H1 (cell line): ENCODE data around the gene CCDC141. TPM values are rescaled to one million over a fixed set of nuclear protein-coding genes. Genes with fewer than 3 reads are reported as not detected.

ENCODE experiments used
- CTCF ChIA-PET: fragments of 300-600 bp; sonication (Branson Sonifier 250); formaldehyde crosslinking; loops from one replicate; lab custom pipeline; 2021; ENCODE audit not compliant: partially characterized antibody; lab: Charles Lee
- POLR2A ChIA-PET: fragments of 300-600 bp; sonication (Branson Sonifier 250); formaldehyde crosslinking; loops from one replicate; lab custom pipeline; 2021; ENCODE audit warnings: inconsistent platforms; ENCODE audit not compliant: partially characterized antibody; lab: Charles Lee
- DNase-seq, 2 experiments: peaks; one replicate each; pipeline versions ENCODE4 v3.0.0 to v3.0.0-alpha.2; 2010 to 2022; ENCODE audit warnings: low spot score in 2 of 2, low read depth in 1 of 2, mixed read lengths in 1 of 2
- FAIRE-seq: peaks from 2 replicates; lab custom pipeline; 2011; peaks lifted over from hg19 to GRCh38; lab: Jason Lieb, UNC
- H2AFZ ChIP-seq: 2 replicates; pipeline ENCODE4 v1.8.1; 2012; ENCODE audit warnings: low read length, inconsistent platforms
- H2AK5ac ChIP-seq: 2 replicates; pipeline ENCODE4 v1.6.1; 2013; ENCODE audit warnings: low read depth, low read length
- H2BK120ac ChIP-seq: replicated peaks from 2 replicates; pipeline ENCODE3; 2013; ENCODE audit warnings: low read depth, low read length, inconsistent platforms
- H2BK12ac ChIP-seq: 2 replicates; pipeline ENCODE4 v1.6.1; 2013; ENCODE audit warnings: low read depth, low read length
- H2BK15ac ChIP-seq: 2 replicates; pipeline ENCODE4 v1.6.1; 2013; ENCODE audit warnings: low read length
- H2BK20ac ChIP-seq: 2 replicates; pipeline ENCODE4 v1.6.1; 2013; ENCODE audit warnings: low read length
- H2BK5ac ChIP-seq: 2 replicates; pipeline ENCODE4 v1.6.1; 2013; ENCODE audit warnings: low read depth, low read length
- H3K14ac ChIP-seq: 2 replicates; pipeline ENCODE4 v1.6.1; 2013; ENCODE audit warnings: inconsistent platforms; ENCODE audit not compliant: insufficient read length
- H3K18ac ChIP-seq: 2 replicates; pipeline ENCODE4 v1.6.1; 2013; ENCODE audit warnings: low read length; ENCODE audit errors: extremely low read depth
- H3K23ac ChIP-seq: 2 replicates; pipeline ENCODE4 v1.6.1; 2013; ENCODE audit warnings: inconsistent platforms; ENCODE audit not compliant: insufficient read length
- H3K23me2 ChIP-seq: 2 replicates; pipeline ENCODE4 v1.6.1; 2013; ENCODE audit warnings: low read depth, low read length
- H3K27ac ChIP-seq: 2 replicates; pipeline ENCODE4 v1.6.1; 2011; ENCODE audit warnings: low read depth, low read length, inconsistent platforms
- H3K27me3 ChIP-seq, 4 experiments: replicated peaks in 1 of 4; 1 replicate in 1 of 4; 2 replicates in 3 of 4; pipeline versions ENCODE4 v1.6.1 to v1.8.1; 2011 to 2013; ENCODE audit warnings: low read length in 3 of 4, mild to moderate bottlenecking in 3 of 4, inconsistent platforms in 2 of 4, mixed read lengths in 2 of 4, moderate library complexity in 1 of 4; ENCODE audit not compliant: control insufficient read depth in 3 of 4, insufficient read depth in 3 of 4; ENCODE audit errors: extremely low read depth in 1 of 4
- H3K36me3 ChIP-seq, 4 experiments: 2 replicates each; pipeline versions ENCODE4 v1.6.1 to v1.8.1; 2011 to 2013; ENCODE audit warnings: mild to moderate bottlenecking in 4 of 4, low read length in 3 of 4, moderate library complexity in 2 of 4, control low read depth in 1 of 4, inconsistent platforms in 1 of 4; ENCODE audit not compliant: insufficient read depth in 4 of 4, control insufficient read depth in 2 of 4
- H3K4ac ChIP-seq: replicated peaks from 2 replicates; pipeline ENCODE3; 2013; ENCODE audit warnings: low read length, low read depth, mixed read lengths, inconsistent platforms; ENCODE audit not compliant: insufficient read length
- H3K4me1 ChIP-seq, 4 experiments: replicated peaks in 1 of 4; 1 replicate in 1 of 4; 2 replicates in 3 of 4; pipeline versions ENCODE4 v1.6.1 to v1.8.1; 2011 to 2013; ENCODE audit warnings: low read length in 3 of 4, inconsistent platforms in 2 of 4, mixed read lengths in 1 of 4; ENCODE audit not compliant: insufficient read depth in 4 of 4, control insufficient read depth in 3 of 4
- H3K4me2 ChIP-seq, 2 experiments: 2 replicates each; pipeline versions ENCODE4 v1.6.1 to v1.8.1; 2011 to 2013; ENCODE audit warnings: low read depth in 2 of 2, low read length in 2 of 2, control low read depth in 1 of 2, inconsistent platforms in 1 of 2, mild to moderate bottlenecking in 1 of 2; ENCODE audit not compliant: insufficient read depth in 1 of 2
- H3K4me3 ChIP-seq, 4 experiments: fragments of 200-600, 300-600 bp in 1 of 4; sonication (generic), shearing (Covaris generic), sonication (Bioruptor Twin) in 1 of 4; 2 replicates each; pipeline versions ENCODE4 v1.5.1 to v1.8.1; 2011 to 2016; ENCODE audit warnings: low read length in 4 of 4, low read depth in 3 of 4, control low read depth in 2 of 4, inconsistent platforms in 2 of 4, mild to moderate bottlenecking in 2 of 4, mixed read lengths in 1 of 4, moderate library complexity in 1 of 4; ENCODE audit not compliant: insufficient read depth in 2 of 4; ENCODE audit errors: extremely low read depth in 1 of 4
- H3K56ac ChIP-seq: replicated peaks from 2 replicates; pipeline ENCODE3; 2013; ENCODE audit warnings: low read depth, mild to moderate bottlenecking, mixed read lengths, low read length, inconsistent platforms; ENCODE audit not compliant: insufficient read length
- H3K79me1 ChIP-seq: 2 replicates; pipeline ENCODE4 v1.6.1; 2013; ENCODE audit warnings: low read depth, low read length, control low read depth
- H3K79me2 ChIP-seq, 2 experiments: 2 replicates each; pipeline versions ENCODE4 v1.6.1 to v1.8.1; 2012 to 2013; ENCODE audit warnings: low read length in 2 of 2, mild to moderate bottlenecking in 2 of 2, inconsistent platforms in 1 of 2; ENCODE audit not compliant: insufficient read depth in 2 of 2, control insufficient read depth in 1 of 2
- H3K9ac ChIP-seq, 4 experiments: replicated peaks in 1 of 4; 1 replicate in 1 of 4; 2 replicates in 3 of 4; pipeline versions ENCODE4 v1.6.1 to v1.8.1; 2011 to 2013; ENCODE audit warnings: low read depth in 3 of 4, low read length in 3 of 4, control low read depth in 2 of 4, mild to moderate bottlenecking in 2 of 4, moderate library complexity in 2 of 4, inconsistent platforms in 1 of 4; ENCODE audit errors: extremely low read depth in 1 of 4
- H3K9me3 ChIP-seq, 2 experiments: 2 replicates each; pipeline versions ENCODE4 v1.6.1 to v1.8.1; 2012 to 2013; ENCODE audit warnings: mild to moderate bottlenecking in 2 of 2, moderate library complexity in 2 of 2, control low read depth in 1 of 2, inconsistent platforms in 1 of 2, low read depth in 1 of 2, low read length in 1 of 2, mixed read lengths in 1 of 2; ENCODE audit not compliant: insufficient read depth in 2 of 2
- H4K20me1 ChIP-seq, 2 experiments: replicated peaks in 1 of 2; 2 replicates each; pipeline versions ENCODE3 to v1.8.1; 2011 to 2013; ENCODE audit warnings: inconsistent platforms in 2 of 2, low read length in 2 of 2, mild to moderate bottlenecking in 1 of 2; ENCODE audit not compliant: insufficient read depth in 2 of 2, control insufficient read depth in 1 of 2
- H4K5ac ChIP-seq: 2 replicates; pipeline ENCODE4 v1.6.1; 2013; ENCODE audit warnings: low read length, low read depth, mixed read lengths, inconsistent platforms; ENCODE audit not compliant: insufficient read length
- H4K8ac ChIP-seq: 2 replicates; pipeline ENCODE4 v1.8.0; 2013; ENCODE audit warnings: mild to moderate bottlenecking, moderate library complexity, low read length, inconsistent platforms; ENCODE audit not compliant: insufficient read depth; ENCODE audit errors: extremely low read depth
- H4K91ac ChIP-seq: replicated peaks from 2 replicates; pipeline ENCODE3; 2013; ENCODE audit warnings: low read length, mixed read lengths, inconsistent platforms; ENCODE audit not compliant: insufficient read length
- BRCA1 ChIP-seq: IDR thresholded peaks from 2 replicates; pipeline ENCODE4 v1.6.1; 2012; ENCODE audit warnings: low read depth, low read length, improper control_type of control experiment
- EZH2 ChIP-seq: fragments of 200-600 bp; sonication (generic); IDR thresholded peaks from 2 replicates; pipeline ENCODE4 v1.7.1; 2012; ENCODE audit warnings: low read depth, mild to moderate bottlenecking, moderate library complexity, low read length, inconsistent platforms; ENCODE audit not compliant: severe bottlenecking
- MAFK ChIP-seq: IDR thresholded peaks from 2 replicates; pipeline ENCODE4 v1.6.1; 2012; ENCODE audit warnings: low read depth, mild to moderate bottlenecking, improper control_type of control experiment, low read length
- NANOG ChIP-seq: IDR thresholded peaks from 2 replicates; pipeline ENCODE4 v1.6.1; 2011; ENCODE audit warnings: low read length, low read depth, mild to moderate bottlenecking, inconsistent platforms; ENCODE audit not compliant: insufficient read depth, poor library complexity, severe bottlenecking
- SP4 ChIP-seq: IDR thresholded peaks from 2 replicates; pipeline ENCODE4 v1.6.1; 2012; ENCODE audit warnings: low read length, inconsistent platforms
- WGBS, 2 experiments: shearing (Covaris generic) in 1 of 2; methylation state at CpG; one replicate each; pipeline versions ENCODE4 v1.1.6 to v1.1.7; 2013 to 2015; ENCODE audit warnings: low lambda C conversion rate in 2 of 2, mixed read lengths in 2 of 2, inconsistent platforms in 1 of 2, low coverage in 1 of 2, missing lambda C conversion rate in 1 of 2; ENCODE audit not compliant: insufficient replicate concordance in 2 of 2, insufficient coverage in 1 of 2, insufficient read length in 1 of 2; ENCODE audit errors: extremely low coverage in 1 of 2, missing lambda C conversion rate in 1 of 2; 5-methylcytosine and 5-hydroxymethylcytosine counted together
- polyA plus RNA-seq, 7 experiments: library from polyadenylated mRNA; depleted of rRNA in 3 of 7; stranded (reverse) in 5 of 7; unstranded in 2 of 7; fragments of >200 nt in 5 of 7; fragments of 200-250 nt in 2 of 7; gene quantifications; 1 replicate in 5 of 7; 2 replicates in 1 of 7; 4 replicates in 1 of 7; pipeline versions ENCODE4 v1.2.1 to v1.2.3, GENCODE V29; 2011 to 2013; ENCODE audit warnings: missing spikeins in 2 of 7, mixed read lengths in 2 of 7
- total RNA-seq: library from RNA; stranded (reverse); fragmentation: NEBNext Ultra II Directional; extraction: Animal tissue kit (Norgen Biotek cat#: 25700); gene quantifications from 2 replicates; pipeline ENCODE4 v1.2.1, GENCODE V29; 2021

Gene CCDC141
- total and polyA plus RNA-seq, 2 of the 8 experiments (the other 6 are each of a cell fraction or from before 2014, with no cell fraction given): 0.56 to 21.6 TPM

DNA sequence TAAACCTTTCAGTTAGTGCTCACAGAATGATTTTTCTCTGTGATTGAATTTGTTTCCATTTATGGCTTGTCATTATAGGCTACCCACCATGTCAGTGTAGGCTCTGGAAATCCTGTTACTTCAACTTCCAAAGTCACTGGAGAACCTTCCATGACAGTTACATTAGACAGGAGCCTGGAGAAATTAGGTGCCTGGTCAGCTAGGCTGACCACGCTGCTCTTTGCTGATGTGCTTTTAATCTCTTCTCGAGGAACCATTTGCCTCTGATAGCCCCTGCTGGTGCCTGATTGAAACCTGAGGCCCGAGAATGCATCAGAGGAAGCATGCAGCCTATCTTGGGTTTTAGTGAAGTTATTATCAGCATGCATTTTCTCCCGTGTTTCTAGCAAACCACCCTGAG lies 213.1 kb downstream of the CCDC141 start:
- Histone ChIP-seq H3K79me1 (no peaks in the 10 kb centered on the region), H4K20me1 (no peaks in the 10 kb centered on the region), H4K91ac (no peak overlapping the region), H4K8ac (no peak overlapping the region), H2BK20ac (no peak overlapping the region), H2BK5ac (no peak overlapping the region), H2BK12ac (no peak overlapping the region), H3K4ac (no peak overlapping the region), H2AFZ (peak overlapping the region; percentile 48; the same call in 1 of the 2 replicates), H3K4me2 (no peak overlapping the region; a peak in 1 of 4 replicates), H3K23me2 (no peaks in the 10 kb centered on the region), H3K36me3 (no peaks in the 10 kb centered on the region), H2BK15ac (no peak overlapping the region), H3K18ac (no peak overlapping the region), H2BK120ac (no peak overlapping the region), H3K79me2 (no peaks in the 10 kb centered on the region), H3K27me3 (peaks cover 0 to 1% (median 0%) of the 10 kb centered on the region in 4 experiments; a peak in 1 of 7 replicates), H3K9me3 (no peaks in the 10 kb centered on the region), H3K14ac (no peak overlapping the region), H3K56ac (no peak overlapping the region), H3K4me3 (no peak overlapping the region), H4K5ac (no peak overlapping the region), H3K9ac (no peak overlapping the region), H3K4me1 (peaks cover 0 to 8% (median 0%) of the 10 kb centered on the region in 4 experiments; a peak in 1 of 7 replicates), H3K23ac (no peak overlapping the region), H3K27ac (no peak overlapping the region; the same call in 1 of the 2 replicates), H2AK5ac (no peak overlapping the region)
- CTCF ChIA-PET: interaction anchor here (1.7 kb wide), 1 partner anchor 32 kb away, joined by 8 read pairs; no protein-coding TSS in a partner anchor
- DNase-seq (no peak), FAIRE-seq (no peak)
- TF ChIP-seq EZH2 (no peak), BRCA1 (no peak), SP4 (no peak), MAFK (no peak), NANOG (peak; percentile 5)
- POLR2A ChIA-PET: interaction anchor here (1.2 kb wide), 1 partner anchor 51 kb away, joined by 3 read pairs; no protein-coding TSS in a partner anchor
- WGBS, 2 experiments: 80% methylated on average over 4 of the region's 4 CpGs; no CpG with 5 or more reads in 1 of the 2 experiments
